Activated B cell treated with CpG ODN at 0.5 μM for 24 hours (primary cell): ENCODE results near the gene AKAP3. TPM values are rescaled to one million over a fixed set of nuclear protein-coding genes. Genes with fewer than 3 reads are reported as not detected.

ENCODE experiments used
- ATAC-seq: fragments of 200-7000 bp; cut with Tn5 transposase; one replicate; pipeline ENCODE4 v1.10.0; 2021; ENCODE audit warnings: low read depth, mild to moderate bottlenecking, moderate library complexity
- CTCF ChIA-PET: fragments of 350-600 bp; sonication (Branson Sonifier 250); formaldehyde crosslinking; loops from one replicate; lab custom pipeline; 2021; ENCODE audit warnings: antibody characterized with exemption; lab: Charles Lee
- POLR2A ChIA-PET: fragments of 350-600 bp; sonication (Branson Sonifier 250); formaldehyde crosslinking; loops from one replicate; lab custom pipeline; 2021; ENCODE audit warnings: antibody characterized with exemption; lab: Charles Lee
- DNase-seq: peaks from one replicate; pipeline ENCODE4 v3.0.0; 2022
- H3K27ac Mint-ChIP-seq: one replicate; pipeline ENCODE4 v1.8.0; 2020; ENCODE audit warnings: mixed read lengths
- H3K27me3 Mint-ChIP-seq: one replicate; pipeline ENCODE4 v1.8.0; 2021; ENCODE audit warnings: mixed read lengths
- H3K36me3 Mint-ChIP-seq: one replicate; pipeline ENCODE4 v1.8.0; 2021; ENCODE audit warnings: low read depth, mixed read lengths
- H3K4me1 Mint-ChIP-seq: one replicate; pipeline ENCODE4 v1.8.0; 2021; ENCODE audit warnings: mixed read lengths
- H3K4me3 Mint-ChIP-seq: one replicate; pipeline ENCODE4 v1.8.0; 2020; ENCODE audit warnings: mild to moderate bottlenecking, mixed read lengths
- H3K9me3 Mint-ChIP-seq: one replicate; pipeline ENCODE4 v1.8.0; 2020; ENCODE audit warnings: mixed read lengths
- CTCF ChIP-seq: fragments of 200-600 bp; IDR thresholded peaks from one replicate; pipeline ENCODE4 v1.8.0; 2022; ENCODE audit warnings: antibody characterized with exemption, mild to moderate bottlenecking
- intact Hi-C: fragments of 100-400 bp; cut with micrococcal nuclease; formaldehyde crosslinking; loops from one replicate; pipeline ENCODE4 v1.15.1; 2024
- total RNA-seq: library from RNA; stranded (reverse); gene quantifications from 2 replicates; pipeline ENCODE4 v1.2.3, GENCODE V29; 2022

AKAP3 gene
- total RNA-seq, 1 donor from 2014 or later, result 3.4 TPM

- ChIA-PET POLR2A (no interaction called here), CTCF (no interaction called here)
- Mint-ChIP-seq H3K27me3 (no peaks in the 10 kb centered on the region), H3K4me3 (no peak overlapping the region), H3K9me3 (no peaks in the 10 kb centered on the region), H3K27ac (no peak overlapping the region), H3K4me1 (no peaks in the 10 kb centered on the region), H3K36me3 (no peaks in the 10 kb centered on the region)
- intact Hi-C loops, result no loop called here
- ATAC-seq (no peak), DNase-seq (no peak)
- TF ChIP-seq CTCF, result no peak
These were observed 22.3 kb downstream of the AKAP3 start for GRCh38 chr12:4626543-4626942.

GRCh38 chr12:4621511-4621910, 27.3 kb downstream of the AKAP3 start:
- Mint-ChIP-seq H3K4me1 (no peaks in the 10 kb centered on the region), H3K9me3 (no peaks in the 10 kb centered on the region), H3K27ac (no peak overlapping the region), H3K36me3 (no peaks in the 10 kb centered on the region), H3K4me3 (no peak overlapping the region), H3K27me3 (no peaks in the 10 kb centered on the region)
- ChIA-PET POLR2A (no interaction called here), CTCF (no interaction called here)
- intact Hi-C loops, result no loop called here
- DNase-seq (no peak), ATAC-seq (no peak)
- TF ChIP-seq CTCF, result no peak

- Mint-ChIP-seq H3K9me3 (no peaks in the 10 kb centered on the region), H3K27me3 (no peaks in the 10 kb centered on the region), H3K27ac (no peak overlapping the region), H3K36me3 (peaks cover 45% of the 10 kb centered on the region), H3K4me1 (no peaks in the 10 kb centered on the region), H3K4me3 (no peak overlapping the region)
- ChIA-PET CTCF (interaction anchor here (1.0 kb wide), 1 partner anchor 26 kb away, joined by 3 read pairs; no protein-coding TSS in a partner anchor), POLR2A (no interaction called here)
- no peak for ATAC-seq
- no peak for TF ChIP-seq CTCF
- intact Hi-C loops, result no loop called here
- no peak for DNase-seq
These were observed 33.2 kb downstream of the AKAP3 start for GRCh38 chr12:4615667-4616066.

- H3K4me3 Mint-ChIP-seq, result no peak overlapping the region
- H3K9me3 Mint-ChIP-seq, result no peaks in the 10 kb centered on the region
- H3K27me3 Mint-ChIP-seq, result no peaks in the 10 kb centered on the region
- H3K4me1 Mint-ChIP-seq, result peaks cover 7% of the 10 kb centered on the region
- intact Hi-C loops, result no loop called here
- peaks cover 65% of the 10 kb centered on the region for H3K36me3 Mint-ChIP-seq
- no peak for TF ChIP-seq CTCF
- ATAC-seq, result no peak
- DNase-seq, result no peak
- ChIA-PET CTCF (no interaction called here), POLR2A (no interaction called here)
- no peak overlapping the region for H3K27ac Mint-ChIP-seq
These were observed 38.4 kb downstream of the AKAP3 start for GRCh38 chr12:4610481-4610880.

- Mint-ChIP-seq H3K4me1 (peaks cover 19% of the 10 kb centered on the region), H3K36me3 (peaks cover 55% of the 10 kb centered on the region), H3K9me3 (no peaks in the 10 kb centered on the region), H3K27ac (no peak overlapping the region), H3K27me3 (no peaks in the 10 kb centered on the region), H3K4me3 (no peak overlapping the region)
- DNase-seq (no peak), ATAC-seq (no peak)
- ChIA-PET CTCF (no interaction called here), POLR2A (no interaction called here)
- no peak for TF ChIP-seq CTCF
- intact Hi-C loops, result no loop called here
These were observed 39.8 kb downstream of the AKAP3 start for GRCh38 chr12:4609071-4609470.
